ENCODE results near the gene ERFL.

DNA sequence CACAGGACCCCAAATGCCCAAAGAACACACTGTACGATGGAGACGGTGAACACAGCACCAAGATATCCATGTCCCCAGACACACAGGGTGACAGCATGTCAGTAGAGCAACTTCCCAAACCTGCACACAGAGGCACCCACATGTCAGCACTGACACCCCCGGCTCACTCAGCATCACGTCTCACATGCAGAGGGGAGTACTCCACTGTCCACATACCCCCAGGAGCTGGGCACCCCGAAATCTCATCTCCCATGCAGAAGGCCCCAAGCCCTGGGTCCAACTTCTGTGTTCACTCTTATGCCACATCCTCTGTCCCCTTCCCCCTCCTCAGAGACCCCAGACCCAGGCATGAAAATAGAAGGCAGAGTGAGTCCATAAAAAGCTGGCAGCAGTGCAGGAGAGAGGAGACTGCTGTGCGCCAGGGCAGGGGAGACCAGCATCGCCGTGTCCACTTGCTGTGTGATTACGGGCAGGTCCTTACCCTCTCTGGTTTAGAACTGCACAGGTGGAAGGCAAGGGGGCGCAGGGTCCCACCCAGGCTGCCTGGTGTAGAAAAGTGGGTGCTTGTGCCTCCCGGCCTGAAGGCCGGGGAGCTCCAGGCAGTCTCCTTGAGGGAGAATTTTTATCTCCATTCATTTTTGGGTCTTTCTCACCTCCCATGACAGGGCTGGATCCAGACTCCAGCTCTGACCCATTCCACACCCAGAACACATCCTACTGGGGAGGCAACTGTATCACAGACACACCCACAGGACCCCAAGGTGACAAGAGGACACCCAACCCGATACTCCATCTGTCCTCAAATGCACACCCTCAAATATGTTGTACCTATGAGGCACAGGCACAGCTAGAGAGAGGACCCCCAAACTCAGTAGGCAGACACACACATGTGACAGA is 17.0 kb downstream of the ERFL start:
- TF ChIP-seq SUZ12 (IDR thresholded peaks at IDR 0.05; ENCODE audit: extremely low read depth, insufficient read depth, insufficient read length) (peak; percentile 5), ZNF274 (IDR thresholded peaks at IDR 0.05; ENCODE audit: low read depth, low read length) (no peak), YY1 (IDR thresholded peaks at IDR 0.05; ENCODE audit: insufficient read depth, insufficient read length) (no peak)

All from NT2/D1 (cell line).